Measurements from ENCODE around the gene APP. TPM values are rescaled to one million over a fixed set of nuclear protein-coding genes. Genes with fewer than 3 reads are reported as not detected.

APP gene
- total RNA-seq, 1 donor from 2014 or later = 356 TPM

GRCh38 chr21:26168371-26168770 is 2.2 kb downstream of the APP start:
- intact Hi-C loops (cut with micrococcal nuclease) = no loop called here
- DNase-seq = no peak

GRCh38 chr21:26167593-26167992 is 3.0 kb downstream of the APP start:
- no peak for DNase-seq
- intact Hi-C loops (cut with micrococcal nuclease) = no loop called here
- no peak for ATAC-seq

More at GRCh38 chr21:26168371-26168770, 2.2 kb downstream of the APP start:
- ATAC-seq = no peak

- ATAC-seq (no peak), DNase-seq (no peak)
- intact Hi-C loops (cut with micrococcal nuclease) = no loop called here
Measured at GRCh38 chr21:26165331-26165730, 5.2 kb downstream of the APP start.

- intact Hi-C loops (cut with micrococcal nuclease) = no loop called here
- DNase-seq (no peak), ATAC-seq (no peak)
Measured at GRCh38 chr21:26164311-26164710, 6.3 kb downstream of the APP start.

- ATAC-seq (no peak), DNase-seq (no peak)
- intact Hi-C loops (cut with micrococcal nuclease) = no loop called here
Measured at GRCh38 chr21:26162081-26162480, 8.5 kb downstream of the APP start.

GRCh38 chr21:26159869-26160268 is 10.7 kb downstream of the APP start:
- DNase-seq (no peak), ATAC-seq (no peak)
- intact Hi-C loops (cut with micrococcal nuclease) = no loop called here

GRCh38 chr21:26157801-26158200 is 12.8 kb downstream of the APP start:
- intact Hi-C loops (cut with micrococcal nuclease) = no loop called here
- ATAC-seq (no peak), DNase-seq (no peak)

GRCh38 chr21:26154753-26155152 is 15.8 kb downstream of the APP start:
- no peak for ATAC-seq
- intact Hi-C loops (cut with micrococcal nuclease) = no loop called here
- no peak for DNase-seq

- DNase-seq = no peak
- intact Hi-C loops (cut with micrococcal nuclease) = no loop called here
- no peak for ATAC-seq
Measured at GRCh38 chr21:26153758-26154157, 16.8 kb downstream of the APP start.

- ATAC-seq = peak; percentile 30
Measured at GRCh38 chr21:26148840-26149354, 21.7 kb downstream of the APP start.

GRCh38 chr21:26148071-26148839 is 22.3 kb downstream of the APP start:
- intact Hi-C loops (cut with micrococcal nuclease) = no loop called here
- no peak for DNase-seq
- ATAC-seq = peak; percentile 93

More at GRCh38 chr21:26148840-26149354, 21.7 kb downstream of the APP start:
- intact Hi-C loops (cut with micrococcal nuclease) = no loop called here
- DNase-seq = no peak

- no peak for DNase-seq
- intact Hi-C loops (cut with micrococcal nuclease) = no loop called here
- ATAC-seq = peak; percentile 41
Measured at GRCh38 chr21:26147535-26147934, 23.0 kb downstream of the APP start.

GRCh38 chr21:26146681-26147080 is 23.9 kb downstream of the APP start:
- DNase-seq = no peak

GRCh38 chr21:26144031-26144430 is 26.5 kb downstream of the APP start:
- DNase-seq (no peak), ATAC-seq (no peak)
- intact Hi-C loops (cut with micrococcal nuclease) = no loop called here

More at GRCh38 chr21:26146681-26147080, 23.9 kb downstream of the APP start:
- no peak for ATAC-seq
- intact Hi-C loops (cut with micrococcal nuclease) = no loop called here

- intact Hi-C loops (cut with micrococcal nuclease) = no loop called here
- DNase-seq = no peak
- ATAC-seq = no peak
Measured at GRCh38 chr21:26142363-26142762, 28.2 kb downstream of the APP start.

- ATAC-seq = no peak
- intact Hi-C loops (cut with micrococcal nuclease) = no loop called here
- DNase-seq = no peak
Measured at GRCh38 chr21:26140926-26141325, 29.6 kb downstream of the APP start.

- intact Hi-C loops (cut with micrococcal nuclease) = no loop called here
- peak; percentile 59 for DNase-seq
- peak; percentile 92 for ATAC-seq
Measured at GRCh38 chr21:26140164-26140579, 30.4 kb downstream of the APP start.

- DNase-seq (no peak), ATAC-seq (no peak)
- intact Hi-C loops (cut with micrococcal nuclease) = no loop called here
Measured at GRCh38 chr21:26138615-26139257, 31.8 kb downstream of the APP start.

- ATAC-seq (no peak), DNase-seq (no peak)
- intact Hi-C loops (cut with micrococcal nuclease) = no loop called here
Measured at GRCh38 chr21:26137379-26138060, 33.0 kb downstream of the APP start.

GRCh38 chr21:26136671-26137070 is 33.9 kb downstream of the APP start:
- ATAC-seq (no peak), DNase-seq (no peak)
- intact Hi-C loops (cut with micrococcal nuclease) = no loop called here
